Transverse colon (tissue), 4 donors: Measurements from ENCODE around the gene TMEM91. TPM values are rescaled to one million over a fixed set of nuclear protein-coding genes. Genes with fewer than 3 reads are reported as not detected.

Source experiments
- DNase-seq: peaks from one replicate; pipeline ENCODE4 v3.0.0-alpha.2; 2019
- H3K27ac ChIP-seq, 4 donors: fragments of 200-600 bp; sonication (generic); 2 replicates each; pipeline ENCODE4 v1.5.1; 2016 to 2018; ENCODE audit warnings: inconsistent platforms in 4 of 4
- H3K27me3 ChIP-seq: fragments of 200-600 bp; sonication (generic); 2 replicates; pipeline ENCODE4 v1.5.1; 2017; ENCODE audit warnings: inconsistent platforms
- H3K36me3 ChIP-seq, 4 donors: fragments of 200-600 bp; sonication (generic); 2 replicates each; pipeline ENCODE4 v1.5.1; 2017 to 2019; ENCODE audit warnings: inconsistent platforms in 4 of 4
- H3K4me1 ChIP-seq, 4 donors: fragments of 200-600 bp; sonication (generic); 2 replicates each; pipeline ENCODE4 v1.5.1; 2017 to 2020; ENCODE audit warnings: inconsistent platforms in 4 of 4
- H3K4me3 ChIP-seq, 4 donors: fragments of 200-600 bp; sonication (generic); 1 replicate in 1 of 4; 2 replicates in 3 of 4; pipeline versions ENCODE4 v1.5.1 to v1.6.1; 2017 to 2019; ENCODE audit warnings: inconsistent platforms in 4 of 4
- H3K9me3 ChIP-seq, 2 donors: fragments of 200-600 bp; sonication (generic); 2 replicates each; pipeline ENCODE4 v1.5.1; 2017 to 2019; ENCODE audit warnings: inconsistent platforms in 2 of 2
- EP300 ChIP-seq: sonication (generic); formaldehyde crosslinking; IDR thresholded peaks from one replicate; pipeline ENCODE4 v1.6.1; 2017; ENCODE audit warnings: antibody characterized with exemption, low read depth
- POLR2A ChIP-seq: fragments of 450-650 bp; IDR thresholded peaks from one replicate; pipeline ENCODE4 v1.6.1; 2016; ENCODE audit warnings: antibody characterized with exemption, mild to moderate bottlenecking, moderate library complexity
- POLR2AphosphoS5 ChIP-seq, 3 donors: sonication (generic); formaldehyde crosslinking; IDR thresholded peaks; one replicate each; pipeline ENCODE4 v1.6.1; 2016; ENCODE audit warnings: antibody characterized with exemption in 3 of 3
- WGBS, 2 donors: methylation state at CpG; one replicate each; pipeline ENCODE4 v1.1.5; 2018; ENCODE audit warnings: low coverage in 1 of 2; 5-methylcytosine and 5-hydroxymethylcytosine counted together
- in situ Hi-C, 4 donors: fragments of 200-750 bp; cut with MboI; loops; one replicate each; pipeline versions ENCODE4 v1.15.0 to v1.15.1; 2017; ENCODE audit warnings: low sequenced_read_pairs in 3 of 4, low pct_ligation_motif_present in 1 of 4, low pct_unique_long_range_greater_than_20kb in 1 of 4
- intact Hi-C: fragments of 100-400 bp; cut with DNase I; formaldehyde crosslinking; loops from one replicate; pipeline ENCODE4 v1.15.1; 2023; ENCODE audit warnings: low total_unique reads
- total RNA-seq, 4 donors: library from RNA; depleted of rRNA; stranded (reverse); fragments of >200 nt; gene quantifications; one replicate each; pipeline ENCODE4 v1.1.0, GENCODE V29; 2016
- TF ChIP-seq, protein P1 (sequence below), 5 experiments: fragments of 200-600 bp in 3 of 5; fragments of 450-650 bp in 2 of 5; sonication (generic) in 3 of 5; IDR thresholded peaks; 1 replicate in 2 of 5; 2 replicates in 3 of 5; pipeline ENCODE4 v1.5.1; 2016 to 2017; ENCODE audit warnings: antibody characterized with exemption in 5 of 5, inconsistent platforms in 3 of 5, mild to moderate bottlenecking in 2 of 5, moderate library complexity in 1 of 5

Gene TMEM91
- total RNA-seq, 4 donors from 2014 or later: 4.8 to 11.4 (median 9.4) TPM; not detected in 1

DNA sequence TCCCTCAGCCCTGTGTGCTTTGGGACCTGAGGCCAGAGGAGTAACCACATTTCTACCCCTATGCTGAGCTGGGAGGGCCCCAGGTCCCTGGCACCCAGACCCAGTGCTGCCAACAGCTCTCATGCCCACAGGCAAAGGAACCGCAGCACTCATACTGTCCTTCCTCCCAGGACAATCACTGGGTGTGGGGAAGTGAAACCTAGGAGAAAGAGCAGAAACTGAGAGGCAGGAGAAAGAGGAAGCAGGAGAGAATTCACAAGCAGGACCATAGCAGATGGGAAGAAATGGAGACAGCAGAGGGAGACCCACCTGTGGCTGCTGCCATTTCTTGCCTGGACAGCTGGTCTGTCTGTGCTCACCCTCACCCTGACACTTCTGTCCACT lies 47.5 kb upstream of the TMEM91 start:
- no peaks in the 10 kb centered on the region for H3K36me3 ChIP-seq
- WGBS, 2 donors: 67% methylated on average over 1 of the region's 1 CpG; no CpG with 5 or more reads in 1 of the 2 donors
- in situ Hi-C loops: loop anchor here in 1 of 4 donors (25.0 kb wide), 1 partner anchor 233 kb away; no protein-coding TSS in a partner anchor
- peaks cover 20% of the 10 kb centered on the region for H3K27me3 ChIP-seq
- intact Hi-C loops: no loop called here
- DNase-seq: no peak
- H3K9me3 ChIP-seq: no peaks in the 10 kb centered on the region
- TF ChIP-seq POLR2AphosphoS5 (IDR thresholded peaks at IDR 0.05) (no peak), POLR2A (no peak), EP300 (no peak)
- TF ChIP-seq, protein P1, sequence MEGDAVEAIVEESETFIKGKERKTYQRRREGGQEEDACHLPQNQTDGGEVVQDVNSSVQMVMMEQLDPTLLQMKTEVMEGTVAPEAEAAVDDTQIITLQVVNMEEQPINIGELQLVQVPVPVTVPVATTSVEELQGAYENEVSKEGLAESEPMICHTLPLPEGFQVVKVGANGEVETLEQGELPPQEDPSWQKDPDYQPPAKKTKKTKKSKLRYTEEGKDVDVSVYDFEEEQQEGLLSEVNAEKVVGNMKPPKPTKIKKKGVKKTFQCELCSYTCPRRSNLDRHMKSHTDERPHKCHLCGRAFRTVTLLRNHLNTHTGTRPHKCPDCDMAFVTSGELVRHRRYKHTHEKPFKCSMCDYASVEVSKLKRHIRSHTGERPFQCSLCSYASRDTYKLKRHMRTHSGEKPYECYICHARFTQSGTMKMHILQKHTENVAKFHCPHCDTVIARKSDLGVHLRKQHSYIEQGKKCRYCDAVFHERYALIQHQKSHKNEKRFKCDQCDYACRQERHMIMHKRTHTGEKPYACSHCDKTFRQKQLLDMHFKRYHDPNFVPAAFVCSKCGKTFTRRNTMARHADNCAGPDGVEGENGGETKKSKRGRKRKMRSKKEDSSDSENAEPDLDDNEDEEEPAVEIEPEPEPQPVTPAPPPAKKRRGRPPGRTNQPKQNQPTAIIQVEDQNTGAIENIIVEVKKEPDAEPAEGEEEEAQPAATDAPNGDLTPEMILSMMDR (IDR thresholded peaks at IDR 0.05): no peak
- peaks cover 19 to 59% (median 40%) of the 10 kb centered on the region in 4 donors for H3K4me1 ChIP-seq
- peak overlapping the region; percentile 78 to 89 (median 83) for H3K27ac ChIP-seq
- H3K4me3 ChIP-seq: no peak overlapping the region

DNA sequence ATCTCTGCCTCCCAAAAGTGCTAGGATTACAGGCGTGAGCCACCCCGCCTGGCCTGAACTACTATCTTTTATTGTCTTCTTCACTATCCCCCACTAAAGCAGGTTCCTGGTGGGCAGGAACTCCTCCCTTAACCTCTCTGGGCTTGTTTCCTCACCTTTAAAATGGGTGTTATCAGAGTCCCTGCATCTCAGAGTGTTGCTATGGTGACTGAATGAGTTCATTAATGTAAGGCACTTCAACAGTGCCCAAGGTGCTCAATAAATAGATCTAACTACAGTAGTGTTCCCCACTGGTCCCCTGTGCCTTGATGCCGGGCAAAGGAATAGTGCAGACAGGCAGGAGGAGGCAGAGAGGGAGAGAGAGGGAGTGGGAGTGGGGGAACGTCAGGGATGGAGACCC lies 45.9 kb upstream of the TMEM91 start:
- H3K4me3 ChIP-seq: no peak overlapping the region
- H3K27ac ChIP-seq: no peak overlapping the region
- in situ Hi-C loops: loop anchor here in 1 of 4 donors (25.0 kb wide), 1 partner anchor 232 kb away; no protein-coding TSS in a partner anchor
- 80 to 81% methylated on average over 1 to 4 of the region's 4 CpGs for WGBS, 2 donors
- no peak for DNase-seq
- no peaks in the 10 kb centered on the region for H3K9me3 ChIP-seq
- intact Hi-C loops: no loop called here
- peaks cover 12 to 43% (median 28%) of the 10 kb centered on the region in 4 donors for H3K4me1 ChIP-seq
- no peak for TF ChIP-seq POLR2A
- no peak for TF ChIP-seq POLR2AphosphoS5 (IDR thresholded peaks at IDR 0.05)
- TF ChIP-seq EP300: no peak
- TF ChIP-seq, protein P1 (IDR thresholded peaks at IDR 0.05): no peak
- peaks cover 14% of the 10 kb centered on the region for H3K27me3 ChIP-seq
- H3K36me3 ChIP-seq: no peaks in the 10 kb centered on the region

DNA sequence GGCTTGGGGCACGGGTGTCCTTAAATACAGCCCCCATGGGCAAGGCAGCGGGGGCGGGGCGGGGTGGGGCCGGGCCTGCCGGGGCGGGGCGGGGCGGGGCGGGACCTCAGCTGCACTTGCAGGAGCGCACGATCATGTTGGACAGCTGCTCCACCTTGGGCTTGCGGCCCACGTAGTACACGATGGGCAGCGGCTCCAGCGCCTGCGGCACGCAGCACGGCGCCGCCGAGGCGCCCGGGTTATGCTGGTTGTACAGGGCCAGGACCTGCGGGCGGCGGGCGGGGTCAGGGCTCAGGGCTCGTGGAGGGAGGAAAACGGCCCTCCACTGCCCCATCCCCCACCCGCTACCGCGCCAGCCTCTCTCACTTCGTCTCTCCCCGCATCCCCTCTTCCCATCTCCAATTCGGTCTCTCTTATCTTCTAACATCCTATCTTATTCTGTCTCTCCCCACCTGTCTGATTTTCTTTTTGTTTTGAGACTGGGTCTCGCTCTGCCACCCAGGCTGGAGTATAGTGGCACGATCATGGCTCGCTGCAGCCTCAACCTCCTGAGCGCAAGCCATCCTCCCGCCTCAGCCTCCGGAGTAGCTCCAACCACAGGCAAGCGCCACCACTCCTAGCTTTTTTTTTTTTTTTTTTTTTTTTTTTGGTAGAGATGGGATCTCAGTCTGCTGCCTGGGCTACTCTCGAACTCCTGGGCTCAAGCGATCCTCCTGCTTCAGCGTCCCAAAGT lies 45.2 kb upstream of the TMEM91 start:
- no peak for DNase-seq
- intact Hi-C loops: no loop called here
- WGBS, 2 donors: 70 to 73% methylated on average over 7 to 35 of the region's 47 CpGs
- Histone ChIP-seq H3K4me3 (no peak overlapping the region), H3K4me1 (peaks cover 5 to 38% (median 22%) of the 10 kb centered on the region in 4 donors), H3K27ac (no peak overlapping the region), H3K36me3 (no peaks in the 10 kb centered on the region), H3K9me3 (no peaks in the 10 kb centered on the region), H3K27me3 (peaks cover 8% of the 10 kb centered on the region)
- TF ChIP-seq EP300: no peak
- TF ChIP-seq POLR2A: no peak
- TF ChIP-seq POLR2AphosphoS5 (IDR thresholded peaks at IDR 0.05): no peak
- TF ChIP-seq, protein P1 (IDR thresholded peaks at IDR 0.05): no peak
- in situ Hi-C loops: loop anchor here in 1 of 4 donors (25.0 kb wide), 1 partner anchor 231 kb away; no protein-coding TSS in a partner anchor

DNA sequence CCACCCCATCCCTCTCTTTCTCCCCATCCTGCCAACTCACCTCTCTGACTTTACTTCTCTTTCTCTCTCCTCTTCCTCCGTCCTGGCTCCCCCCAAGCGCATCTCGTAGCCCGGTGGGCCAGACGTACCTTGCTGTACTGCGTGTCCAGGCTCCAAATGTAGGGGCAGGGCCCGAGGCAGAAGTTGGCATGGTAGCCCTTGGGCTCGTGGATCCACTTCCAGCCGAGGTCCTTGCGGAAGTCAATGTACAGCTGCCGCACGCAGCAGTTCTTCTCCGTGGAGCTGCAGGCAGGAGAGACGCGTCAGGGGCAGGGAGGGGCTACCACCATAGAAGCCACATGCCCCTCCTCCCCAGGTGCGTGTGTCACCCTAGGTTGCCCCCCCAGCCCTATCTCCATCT lies 44.3 kb upstream of the TMEM91 start:
- Histone ChIP-seq H3K9me3 (no peaks in the 10 kb centered on the region), H3K27ac (no peak overlapping the region), H3K27me3 (no peaks in the 10 kb centered on the region), H3K4me3 (no peak overlapping the region), H3K4me1 (peaks cover 0 to 29% (median 15%) of the 10 kb centered on the region in 4 donors), H3K36me3 (no peaks in the 10 kb centered on the region)
- WGBS, 2 donors: 91 to 93% methylated on average over 8 to 16 of the region's 16 CpGs
- in situ Hi-C loops: loop anchor here in 1 of 4 donors (25.0 kb wide), 1 partner anchor 230 kb away; no protein-coding TSS in a partner anchor
- intact Hi-C loops: no loop called here
- no peak for TF ChIP-seq POLR2AphosphoS5 (IDR thresholded peaks at IDR 0.05)
- DNase-seq: no peak
